Hindlimb muscle (tissue), 1 donor: ENCODE results near the gene CASD1. TPM values are rescaled to one million over a fixed set of nuclear protein-coding genes. Genes with fewer than 3 reads are reported as not detected.

Experiments
- DNase-seq: peaks from one replicate; pipeline ENCODE4 v3.0.0-alpha.2; 2013
- polyA plus RNA-seq: library from polyadenylated mRNA; unstranded; fragments of 120-200 nt; gene quantifications from one replicate; pipeline ENCODE4 v1.2.1, GENCODE V29; 2013; ENCODE audit not compliant: insufficient read length

Gene CASD1
- polyA plus RNA-seq, 1 donor = 57.4 TPM

DNA sequence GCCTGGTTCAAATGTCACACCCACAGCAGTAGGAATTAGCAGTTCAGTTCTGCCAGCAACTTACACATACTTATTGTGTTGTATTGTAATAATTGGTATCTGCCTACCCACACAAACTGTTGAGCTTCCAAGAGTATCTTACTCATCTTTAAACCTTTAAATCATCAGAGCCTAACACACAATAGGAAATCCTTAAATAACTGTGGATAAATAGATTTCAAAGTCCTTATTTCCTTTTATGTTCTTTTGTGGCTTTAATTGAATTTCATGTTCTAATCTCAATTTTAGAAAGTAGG, 3.9 kb downstream of the CASD1 start:
- no peak for DNase-seq

DNA sequence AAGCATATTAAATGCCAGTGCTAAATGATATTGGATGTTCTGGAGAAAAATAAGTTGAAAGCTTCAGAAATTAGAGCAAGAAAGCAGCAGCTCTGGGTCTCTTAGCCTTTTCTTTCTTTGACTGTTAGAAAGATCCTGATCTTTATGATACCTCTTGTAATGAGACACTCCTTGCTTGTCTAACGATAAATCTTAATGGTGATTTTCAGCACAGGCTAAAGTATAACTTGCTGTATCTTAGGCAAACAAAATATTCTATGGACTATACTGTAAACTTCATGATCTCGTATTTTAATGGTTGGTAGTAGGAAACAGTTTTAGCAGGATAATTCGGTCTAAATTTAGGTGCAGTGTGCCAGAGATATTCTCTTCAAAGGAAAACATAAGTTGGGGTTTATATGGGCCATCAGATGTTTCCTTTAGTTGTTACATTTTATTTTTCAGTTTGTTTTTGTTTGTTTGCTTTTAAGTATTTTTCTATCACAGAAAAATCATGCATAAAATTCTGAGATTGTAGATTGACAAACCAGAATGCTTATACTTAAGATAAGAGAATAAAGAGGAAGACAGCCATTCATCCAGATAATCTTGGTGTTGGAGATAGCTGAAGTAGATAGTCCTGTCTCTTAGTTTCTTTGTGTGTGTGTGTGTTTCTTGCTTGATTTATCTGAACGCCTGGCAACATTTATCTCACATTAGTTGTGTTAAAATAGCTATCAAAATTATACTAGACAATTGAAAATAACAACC, 4.7 kb downstream of the CASD1 start:
- no peak for DNase-seq

DNA sequence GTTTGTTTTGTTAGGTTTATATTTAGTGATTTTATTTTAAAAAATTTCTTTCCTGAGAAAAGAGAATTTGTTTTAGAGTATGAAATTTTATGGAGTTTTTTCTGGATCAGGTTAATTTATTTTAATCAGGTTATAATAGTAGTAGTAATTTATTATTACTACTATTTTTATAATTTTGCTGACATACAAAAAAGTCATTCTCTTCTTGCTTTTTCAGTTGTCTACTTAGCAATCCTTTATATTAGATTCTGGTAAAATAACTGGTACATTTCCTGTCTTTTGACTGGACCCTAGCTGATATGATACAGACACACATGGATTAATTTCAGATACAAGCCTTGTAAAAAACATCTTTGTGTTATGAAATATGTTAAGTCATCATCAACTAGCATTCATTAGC, 5.3 kb downstream of the CASD1 start:
- no peak for DNase-seq

DNA sequence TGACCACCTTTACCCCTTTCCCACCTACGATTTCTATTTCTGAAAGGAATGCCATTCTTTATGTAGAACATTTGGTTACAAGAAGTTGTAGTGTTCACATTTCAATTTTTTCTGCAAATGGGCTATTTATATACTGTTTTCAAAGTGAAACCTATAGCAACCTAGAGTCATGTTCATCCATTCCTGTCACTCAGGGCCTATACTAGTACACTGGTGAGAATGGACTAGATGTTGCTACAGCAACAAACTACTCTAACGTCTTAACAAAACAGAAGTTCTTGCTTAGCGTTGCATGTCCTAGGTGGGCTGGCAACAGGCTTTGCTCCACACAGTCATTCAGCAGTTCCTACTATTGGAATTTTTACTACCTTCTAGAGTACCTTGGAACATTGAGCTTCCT, 16.3 kb downstream of the CASD1 start:
- no peak for DNase-seq

DNA sequence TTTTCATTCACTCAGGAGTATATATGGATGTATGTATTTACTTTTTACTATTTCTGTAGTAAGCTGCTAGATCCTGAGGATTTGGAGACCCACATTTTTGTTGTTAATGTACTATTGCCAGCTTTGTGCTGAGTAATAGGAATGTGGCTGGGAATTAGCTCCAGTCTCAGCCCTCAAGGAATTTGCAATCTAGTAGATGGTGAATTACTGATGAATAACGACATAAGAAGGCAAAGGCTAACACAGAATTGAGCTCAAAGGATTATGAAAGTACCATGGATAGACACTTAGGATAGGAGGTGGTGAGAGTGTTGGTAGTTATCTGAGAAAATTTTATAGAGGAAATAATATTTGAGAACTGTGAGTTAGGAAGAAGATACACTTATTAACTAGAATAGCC, 19.9 kb downstream of the CASD1 start:
- DNase-seq = no peak

GRCh38 chr7:94530109-94530508, 20.5 kb downstream of the CASD1 start:
- DNase-seq = no peak

DNA sequence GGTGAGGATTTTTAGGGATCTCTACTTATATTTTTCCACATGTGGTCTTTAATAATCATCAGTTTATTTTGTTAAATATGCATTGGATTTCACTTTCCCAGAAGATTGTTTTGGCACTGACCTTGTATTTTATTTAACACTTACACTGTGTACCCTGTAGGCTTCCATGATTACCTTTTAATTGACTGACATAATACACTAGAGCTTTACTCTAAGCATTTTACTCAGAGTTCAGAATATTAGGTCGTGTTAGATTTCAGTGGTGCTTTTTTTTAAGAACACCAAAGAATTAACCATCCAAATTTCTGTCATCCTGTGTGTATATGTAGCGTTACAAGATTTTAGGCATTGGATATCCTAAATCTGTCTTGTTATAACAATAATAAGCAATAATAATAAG, 23.1 kb downstream of the CASD1 start:
- DNase-seq = no peak

DNA sequence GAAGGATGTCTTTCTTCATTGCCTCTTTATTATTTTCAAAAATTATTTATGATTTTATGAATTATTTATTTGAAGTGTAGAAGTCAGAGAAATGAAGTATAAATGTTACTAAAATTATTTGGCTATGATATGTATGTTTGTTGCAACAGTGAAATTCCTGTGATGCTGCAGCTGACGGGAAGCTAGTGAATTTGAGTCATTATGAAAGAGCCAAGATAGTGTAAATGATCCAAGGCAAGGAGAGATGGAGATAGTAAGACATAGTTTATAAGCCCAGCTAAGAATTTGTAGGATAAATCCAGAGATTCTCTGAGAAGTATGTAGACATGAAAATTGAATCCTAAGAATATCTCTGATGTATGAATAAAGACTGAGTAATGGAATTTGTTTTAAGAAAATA, 30.8 kb downstream of the CASD1 start:
- no peak for DNase-seq

DNA sequence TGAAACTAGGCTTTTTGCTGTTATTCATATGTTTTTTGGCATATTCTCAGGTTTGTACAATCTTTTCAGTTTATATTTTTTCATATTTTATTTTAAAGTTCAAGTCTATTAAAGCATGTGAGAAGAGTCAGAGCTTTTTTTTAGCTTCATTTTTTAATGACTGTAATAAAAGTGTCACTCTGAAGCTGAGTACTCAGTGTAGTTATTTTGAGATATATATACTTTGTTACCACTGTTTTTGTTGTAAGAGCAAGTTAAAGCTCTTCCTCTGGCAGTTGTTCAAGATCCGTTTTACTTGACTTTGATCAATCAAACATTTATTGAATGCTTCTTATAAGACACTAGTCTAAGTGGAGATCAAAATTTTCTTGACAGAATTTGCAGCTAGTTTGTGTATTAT, 37.5 kb downstream of the CASD1 start:
- DNase-seq = no peak

DNA sequence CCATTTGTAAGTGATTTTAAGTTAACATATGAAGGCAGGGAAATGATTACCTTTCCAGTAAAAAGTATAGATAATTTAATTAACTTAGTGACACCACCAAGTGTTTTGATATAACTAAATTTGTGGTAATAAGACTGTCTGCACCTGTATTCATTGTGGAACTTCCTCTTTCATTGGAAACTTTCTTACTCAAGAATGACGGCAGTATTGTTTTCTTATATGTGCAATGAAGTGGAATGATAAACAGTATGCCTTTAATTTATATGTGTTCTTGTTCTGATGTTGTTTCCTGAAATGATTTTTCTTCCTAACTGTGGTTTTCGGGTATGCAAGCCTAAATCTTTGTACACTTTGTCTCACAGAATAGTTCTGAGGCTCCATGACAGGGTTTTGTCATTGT, 46.4 kb downstream of the CASD1 start:
- no peak for DNase-seq

GRCh38 chr7:94557215-94557614, 47.6 kb downstream of the CASD1 start:
- DNase-seq = no peak

GRCh38 chr7:94559972-94560371, 50.4 kb downstream of the CASD1 start:
- no peak for DNase-seq

DNA sequence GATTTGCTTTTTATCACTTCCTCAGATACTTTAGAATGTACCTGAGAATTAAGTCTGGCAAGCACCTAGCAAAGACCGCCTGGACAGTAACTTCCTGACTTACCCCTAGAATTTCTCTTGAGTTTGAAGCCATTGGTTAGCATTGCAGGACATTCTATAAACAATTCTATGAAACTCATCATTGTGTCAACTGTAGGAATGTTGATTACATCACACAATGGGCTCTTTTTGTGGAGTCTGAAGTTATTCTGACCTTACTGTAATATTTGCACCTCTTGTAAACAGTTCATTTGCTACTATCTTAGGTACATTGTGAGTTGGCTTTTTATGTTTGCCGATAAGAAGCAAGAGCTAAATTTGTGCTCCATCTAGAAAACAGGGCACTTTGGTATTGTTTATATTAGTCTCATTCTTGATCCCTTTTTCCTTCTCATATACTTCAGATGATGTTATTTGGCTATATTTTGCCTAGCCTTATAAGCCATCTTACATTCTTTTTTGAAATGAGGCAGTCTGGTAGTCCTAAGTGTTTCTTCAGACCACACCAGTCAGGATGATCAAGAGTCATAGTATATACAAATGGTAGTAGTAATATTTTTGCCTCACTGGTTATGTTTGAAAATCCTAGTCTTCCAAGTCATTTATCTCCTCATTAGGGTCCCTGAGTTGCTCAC, 52.4 kb downstream of the CASD1 start:
- DNase-seq = no peak

DNA sequence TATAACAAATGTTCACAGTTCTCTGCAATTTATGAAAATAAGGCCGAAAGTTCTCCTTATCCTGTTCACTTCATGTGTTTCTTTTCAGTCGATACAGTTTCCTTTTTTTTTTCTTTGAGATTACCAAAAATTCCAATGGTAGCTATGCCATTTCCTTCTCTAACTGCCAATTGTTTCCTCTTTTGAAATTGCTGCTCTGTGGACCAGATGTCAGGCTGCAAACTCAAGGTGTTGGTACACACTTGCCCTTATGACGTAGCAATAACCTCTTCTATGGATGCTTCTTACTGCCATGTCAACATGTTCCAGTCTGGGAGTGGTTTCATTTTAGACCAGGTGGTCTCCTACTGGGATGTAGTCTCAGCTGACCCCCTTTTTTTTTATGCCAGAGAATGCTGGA, 52.9 kb downstream of the CASD1 start:
- DNase-seq = no peak

DNA sequence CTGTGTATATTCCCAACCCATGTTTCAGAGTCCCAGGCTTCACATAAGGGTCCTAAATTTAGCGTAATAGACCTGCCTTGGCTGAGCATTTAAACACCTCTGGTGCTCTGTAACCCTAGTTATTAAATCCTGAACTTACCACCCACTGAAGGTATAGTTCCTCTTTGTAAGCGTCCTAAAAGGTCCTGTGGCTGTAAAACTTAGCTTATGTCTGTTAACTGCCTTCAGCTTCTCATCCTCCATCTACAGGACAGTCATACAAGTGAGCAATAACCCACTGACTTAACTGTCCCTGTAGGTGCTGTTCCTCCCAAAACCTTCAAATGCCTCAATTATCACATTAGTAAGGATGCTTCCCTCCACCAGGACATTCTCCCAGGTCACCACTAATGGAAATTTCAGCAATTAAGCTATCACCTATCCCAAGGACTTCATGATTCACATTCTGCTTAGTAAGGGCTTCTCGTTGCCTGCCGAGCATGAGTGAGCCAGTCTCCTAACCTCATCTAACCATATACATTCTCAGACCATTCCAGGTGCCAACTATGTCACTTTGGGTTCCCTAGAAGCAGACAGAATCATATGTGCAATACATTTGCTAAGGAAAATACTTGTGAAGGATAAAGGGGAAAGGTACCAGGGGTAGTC, 55.8 kb downstream of the CASD1 start:
- no peak for DNase-seq

- no peak for DNase-seq
Measured at GRCh38 chr7:94567396-94567795, 57.8 kb downstream of the CASD1 start.

DNA sequence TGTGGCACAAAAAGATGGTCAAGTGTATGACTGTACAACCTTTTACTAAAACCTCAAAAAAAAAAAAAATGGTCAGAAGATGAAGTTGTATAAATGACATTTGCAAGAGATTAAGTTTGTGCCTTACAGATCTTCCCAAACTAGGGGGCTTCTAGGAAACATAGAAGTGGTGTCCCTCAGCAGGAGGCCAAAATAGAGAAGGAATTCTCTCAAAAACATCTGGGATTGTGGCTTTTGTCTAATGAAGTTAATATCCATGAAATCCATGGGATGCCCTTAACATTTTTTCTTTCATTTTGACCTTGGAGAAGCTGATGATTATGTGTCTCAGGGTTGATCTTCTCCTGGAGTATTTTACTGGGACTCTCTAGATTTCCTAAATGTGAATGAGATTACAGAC, 62.2 kb downstream of the CASD1 start:
- DNase-seq = no peak

GRCh38 chr7:94575646-94576045, 66.0 kb downstream of the CASD1 start:
- no peak for DNase-seq

DNA sequence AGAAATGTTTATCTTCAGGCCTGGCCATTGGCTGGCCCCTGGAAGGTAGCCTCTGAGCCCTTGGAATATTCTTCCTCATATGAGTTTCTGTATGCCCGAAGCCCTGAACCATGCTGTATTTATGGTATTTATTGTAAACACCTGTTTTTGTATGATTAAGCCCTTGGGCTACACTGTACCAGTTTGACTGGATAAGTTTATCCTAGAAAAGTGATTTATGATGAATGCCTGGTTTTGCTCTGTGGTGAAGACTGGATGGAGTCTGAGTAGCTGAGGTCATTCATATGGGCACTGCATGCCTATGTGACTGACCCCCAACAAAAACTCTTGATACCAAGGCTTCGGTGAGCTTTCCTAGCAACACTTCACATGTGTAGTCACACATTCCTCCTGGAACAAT, 66.7 kb downstream of the CASD1 start:
- DNase-seq = no peak

GRCh38 chr7:94577357-94577756, 67.7 kb downstream of the CASD1 start:
- no peak for DNase-seq

- DNase-seq = no peak
Measured at GRCh38 chr7:94578614-94579013, 69.0 kb downstream of the CASD1 start.

- DNase-seq = no peak
Measured at GRCh38 chr7:94579470-94579869, 69.9 kb downstream of the CASD1 start.

DNA sequence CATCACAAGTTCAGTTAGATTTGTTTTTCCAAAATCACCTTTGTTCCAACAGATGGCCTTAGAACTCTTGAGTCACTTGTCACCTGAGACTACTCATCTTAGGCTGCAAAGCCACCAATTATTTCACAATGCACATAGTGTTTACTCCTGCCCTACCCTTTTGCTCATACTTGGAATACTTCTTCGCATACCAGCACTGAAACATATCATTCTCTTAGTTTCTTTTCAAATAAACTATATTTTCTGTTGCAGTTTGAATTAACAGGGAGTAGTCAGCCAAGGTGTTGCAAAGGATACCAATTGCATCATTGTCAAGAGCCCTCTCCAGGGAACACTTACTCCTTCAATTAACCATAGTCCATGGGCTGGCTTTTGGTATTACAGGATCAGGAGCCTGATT, 71.0 kb downstream of the CASD1 start:
- DNase-seq = no peak

GRCh38 chr7:94584113-94584512, 74.5 kb downstream of the CASD1 start:
- no peak for DNase-seq
